HCT116 (cell line): ENCODE measurements around the gene HOXA7.

Experiments
- CTCF ChIP-seq, 3 experiments: fragments of 200-600 bp in 1 of 3; sonication (generic) in 1 of 3; IDR thresholded peaks in 2 of 3; conservative IDR thresholded peaks in 1 of 3; 2 replicates each; pipeline ENCODE4 v1.5.1; 2012 to 2017; ENCODE audit warnings: low read depth in 2 of 3, low read length in 2 of 3, antibody characterized with exemption in 1 of 3, borderline replicate concordance in 1 of 3, control low read depth in 1 of 3, mild to moderate bottlenecking in 1 of 3, mixed read lengths in 1 of 3, mixed run types in 1 of 3, moderate library complexity in 1 of 3; ENCODE audit not compliant: insufficient read depth in 1 of 3
- EGR1 ChIP-seq: IDR thresholded peaks from 2 replicates; pipeline ENCODE4 v1.6.1; 2012; ENCODE audit warnings: low read depth
- EZH2phosphoT487 ChIP-seq: fragments of 200-600 bp; IDR thresholded peaks from 2 replicates; pipeline ENCODE4 v1.6.1; 2018; ENCODE audit warnings: antibody characterized with exemption, borderline replicate concordance
- MAX ChIP-seq: IDR thresholded peaks from 2 replicates; pipeline ENCODE4 v1.6.1; 2012
- POLR2AphosphoS5 ChIP-seq: IDR thresholded peaks from 2 replicates; pipeline ENCODE4 v1.6.1; 2011; ENCODE audit warnings: mild to moderate bottlenecking, low read depth, low read length, moderate library complexity

GRCh38 chr7:27161214-27161720 lies 4.8 kb upstream of the HOXA7 start:
- TF ChIP-seq CTCF (IDR thresholded peaks at IDR 0.05 in 2 of 3, conservative IDR thresholded peaks at IDR 0.05 in 1 of 3; ENCODE audit: borderline replicate concordance in 1 of 3, insufficient read depth in 1 of 3, low read depth in 2 of 3, low read length in 2 of 3) (no peak; a peak in 1 of 6 replicates), POLR2AphosphoS5 (no peak), MAX (no peak), EZH2phosphoT487 (no peak), EGR1 (no peak)
